H1 (cell line): ENCODE data around the gene SNRNP200. TPM values are rescaled to one million over a fixed set of nuclear protein-coding genes. Genes with fewer than 3 reads are reported as not detected.

Experiments
- ASH2L ChIP-seq: fragments of 200-600, 300-600 bp; sonication (generic); IDR thresholded peaks from one replicate; pipeline ENCODE4 v1.7.1; 2017; ENCODE audit warnings: low read length
- SRF ChIP-seq: IDR thresholded peaks from 2 replicates; pipeline ENCODE4 v1.6.1; 2011; ENCODE audit warnings: mild to moderate bottlenecking, low read depth, low read length, moderate library complexity
- polyA plus RNA-seq, 7 experiments: library from polyadenylated mRNA; depleted of rRNA in 3 of 7; stranded (reverse) in 5 of 7; unstranded in 2 of 7; fragments of >200 nt in 5 of 7; fragments of 200-250 nt in 2 of 7; gene quantifications; 1 replicate in 5 of 7; 2 replicates in 1 of 7; 4 replicates in 1 of 7; pipeline versions ENCODE4 v1.2.1 to v1.2.3, GENCODE V29; 2011 to 2013; ENCODE audit warnings: missing spikeins in 2 of 7, mixed read lengths in 2 of 7
- total RNA-seq: library from RNA; stranded (reverse); fragmentation: NEBNext Ultra II Directional; extraction: Animal tissue kit (Norgen Biotek cat#: 25700); gene quantifications from 2 replicates; pipeline ENCODE4 v1.2.1, GENCODE V29; 2021
- TF ChIP-seq, protein P1 (sequence below): IDR thresholded peaks from 2 replicates; pipeline ENCODE4 v1.6.1; 2012; ENCODE audit warnings: low read length, inconsistent platforms

Gene SNRNP200
- total and polyA plus RNA-seq, 2 of the 8 experiments (the other 6 are each of a cell fraction or from before 2014, with no cell fraction given): 190 to 289 TPM

DNA sequence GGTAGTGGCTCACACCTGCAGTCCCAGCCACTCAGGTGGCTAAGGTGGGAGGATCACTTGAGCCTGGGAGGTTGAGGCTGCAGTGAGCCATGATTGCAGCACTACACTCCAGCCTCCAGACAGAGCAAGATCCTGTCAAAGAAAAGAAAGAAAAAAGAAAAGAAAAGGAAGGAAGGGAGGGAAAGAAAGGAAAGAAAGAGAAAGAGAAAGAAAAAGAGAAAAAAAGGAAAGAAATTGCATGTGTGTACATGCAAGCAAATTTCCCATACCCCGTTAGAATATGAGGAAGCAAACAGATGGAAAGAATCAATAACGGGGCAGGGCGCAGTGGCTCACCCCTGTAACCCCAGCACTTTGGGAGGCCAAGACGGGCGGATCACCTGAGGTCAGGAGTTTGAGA, 57.5 kb downstream of the SNRNP200 start (continued):
- TF ChIP-seq, protein P1, sequence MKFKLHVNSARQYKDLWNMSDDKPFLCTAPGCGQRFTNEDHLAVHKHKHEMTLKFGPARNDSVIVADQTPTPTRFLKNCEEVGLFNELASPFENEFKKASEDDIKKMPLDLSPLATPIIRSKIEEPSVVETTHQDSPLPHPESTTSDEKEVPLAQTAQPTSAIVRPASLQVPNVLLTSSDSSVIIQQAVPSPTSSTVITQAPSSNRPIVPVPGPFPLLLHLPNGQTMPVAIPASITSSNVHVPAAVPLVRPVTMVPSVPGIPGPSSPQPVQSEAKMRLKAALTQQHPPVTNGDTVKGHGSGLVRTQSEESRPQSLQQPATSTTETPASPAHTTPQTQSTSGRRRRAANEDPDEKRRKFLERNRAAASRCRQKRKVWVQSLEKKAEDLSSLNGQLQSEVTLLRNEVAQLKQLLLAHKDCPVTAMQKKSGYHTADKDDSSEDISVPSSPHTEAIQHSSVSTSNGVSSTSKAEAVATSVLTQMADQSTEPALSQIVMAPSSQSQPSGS: no peak
- no peak for TF ChIP-seq SRF
- no peak for TF ChIP-seq ASH2L
- TF ChIP-seq, all 59 proteins: peak for 0
